Measurements from ENCODE around the gene NMS.
"Not testable (repeated sequence)": the region's sequence is repeated elsewhere in the genome, so short reads cannot be mapped to it uniquely, and the experiment has no call there.

The NMS gene

GRCh38 chr2:100456357-100456756 lies 13.9 kb upstream of the NMS start:
- H3K27ac Mint-ChIP-seq, H3K27me3 Mint-ChIP-seq, H3K4me3 Mint-ChIP-seq, H3K4me1 Mint-ChIP-seq, H3K36me3 Mint-ChIP-seq, ATAC-seq: not testable (repeated sequence)
- H3K9me3 Mint-ChIP-seq: peaks cover 12% of the 10 kb centered on the region

GRCh38 chr2:100460904-100461530 lies 9.3 kb upstream of the NMS start:
- Mint-ChIP-seq H3K9me3 (peaks cover 14% of the 10 kb centered on the region), H3K36me3 (no peaks in the 10 kb centered on the region), H3K27me3 (peaks cover 9% of the 10 kb centered on the region), H3K4me1 (no peaks in the 10 kb centered on the region), H3K4me3 (no peak overlapping the region), H3K27ac (no peak overlapping the region)
- ATAC-seq: no peak

- Mint-ChIP-seq H3K36me3 (no peaks in the 10 kb centered on the region), H3K9me3 (no peaks in the 10 kb centered on the region), H3K4me3 (no peak overlapping the region), H3K27ac (no peak overlapping the region), H3K4me1 (no peaks in the 10 kb centered on the region), H3K27me3 (peaks cover 67% of the 10 kb centered on the region)
- ATAC-seq: no peak
These were observed 724 bp downstream of the NMS start for GRCh38 chr2:100470898-100471514.

GRCh38 chr2:100476606-100477005 lies 6.3 kb downstream of the NMS start:
- Mint-ChIP-seq H3K36me3 (no peaks in the 10 kb centered on the region), H3K4me1 (no peaks in the 10 kb centered on the region), H3K9me3 (no peaks in the 10 kb centered on the region)

GRCh38 chr2:100482741-100483140 lies 12.5 kb downstream of the NMS start:
- Mint-ChIP-seq H3K4me3 (no peak overlapping the region), H3K27me3 (peaks cover 39% of the 10 kb centered on the region), H3K36me3 (no peaks in the 10 kb centered on the region), H3K4me1 (no peaks in the 10 kb centered on the region), H3K9me3 (no peaks in the 10 kb centered on the region), H3K27ac (no peak overlapping the region)
- ATAC-seq: no peak

More at GRCh38 chr2:100476606-100477005, 6.3 kb downstream of the NMS start:
- no peak overlapping the region for H3K4me3 Mint-ChIP-seq
- no peak for ATAC-seq
- H3K27ac Mint-ChIP-seq: no peak overlapping the region
- H3K27me3 Mint-ChIP-seq: peaks cover 56% of the 10 kb centered on the region

- Mint-ChIP-seq H3K27me3 (peaks cover 28% of the 10 kb centered on the region), H3K9me3 (no peaks in the 10 kb centered on the region), H3K4me3 (no peak overlapping the region), H3K27ac (no peak overlapping the region), H3K4me1 (no peaks in the 10 kb centered on the region), H3K36me3 (no peaks in the 10 kb centered on the region)
- no peak for ATAC-seq
These were observed 13.6 kb downstream of the NMS start for GRCh38 chr2:100483895-100484294.

GRCh38 chr2:100484390-100484789 lies 14.1 kb downstream of the NMS start:
- Mint-ChIP-seq H3K36me3 (no peaks in the 10 kb centered on the region), H3K4me3 (no peak overlapping the region), H3K27me3 (peaks cover 27% of the 10 kb centered on the region), H3K27ac (no peak overlapping the region), H3K4me1 (no peaks in the 10 kb centered on the region), H3K9me3 (no peaks in the 10 kb centered on the region)
- ATAC-seq: no peak

GRCh38 chr2:100485396-100485795 lies 15.1 kb downstream of the NMS start:
- no peaks in the 10 kb centered on the region for H3K9me3 Mint-ChIP-seq
- no peaks in the 10 kb centered on the region for H3K36me3 Mint-ChIP-seq
- no peak for ATAC-seq
- no peak overlapping the region for H3K4me3 Mint-ChIP-seq
- H3K27me3 Mint-ChIP-seq: peaks cover 27% of the 10 kb centered on the region
- H3K4me1 Mint-ChIP-seq: no peaks in the 10 kb centered on the region
- no peak overlapping the region for H3K27ac Mint-ChIP-seq

GRCh38 chr2:100494712-100495111 lies 24.4 kb downstream of the NMS start:
- ATAC-seq: no peak
- Mint-ChIP-seq H3K4me1 (no peaks in the 10 kb centered on the region), H3K27ac (no peak overlapping the region), H3K27me3 (peaks cover 30% of the 10 kb centered on the region), H3K4me3 (no peak overlapping the region), H3K36me3 (no peaks in the 10 kb centered on the region), H3K9me3 (peaks cover 4% of the 10 kb centered on the region)

- peaks cover 35% of the 10 kb centered on the region for H3K27me3 Mint-ChIP-seq
- H3K4me3 Mint-ChIP-seq: no peak overlapping the region
- peaks cover 35% of the 10 kb centered on the region for H3K9me3 Mint-ChIP-seq
These were observed 32.5 kb downstream of the NMS start for GRCh38 chr2:100502782-100503181.

GRCh38 chr2:100504542-100504941 lies 34.3 kb downstream of the NMS start:
- ATAC-seq: no peak
- peaks cover 35% of the 10 kb centered on the region for H3K27me3 Mint-ChIP-seq
- peaks cover 15% of the 10 kb centered on the region for H3K36me3 Mint-ChIP-seq
- no peak overlapping the region for H3K27ac Mint-ChIP-seq
- H3K4me1 Mint-ChIP-seq: no peaks in the 10 kb centered on the region
- peaks cover 33% of the 10 kb centered on the region for H3K9me3 Mint-ChIP-seq
- H3K4me3 Mint-ChIP-seq: no peak overlapping the region

More at GRCh38 chr2:100502782-100503181, 32.5 kb downstream of the NMS start:
- no peak for ATAC-seq
- H3K4me1 Mint-ChIP-seq: no peaks in the 10 kb centered on the region
- peaks cover 15% of the 10 kb centered on the region for H3K36me3 Mint-ChIP-seq
- H3K27ac Mint-ChIP-seq: no peak overlapping the region

GRCh38 chr2:100509066-100509465 lies 38.8 kb downstream of the NMS start:
- Mint-ChIP-seq H3K36me3 (no peaks in the 10 kb centered on the region), H3K9me3 (peaks cover 14% of the 10 kb centered on the region), H3K27me3 (peaks cover under 1% of the 10 kb centered on the region)

GRCh38 chr2:100513650-100514049 lies 43.4 kb downstream of the NMS start:
- Mint-ChIP-seq H3K4me1 (peaks cover 12% of the 10 kb centered on the region), H3K36me3 (no peaks in the 10 kb centered on the region), H3K9me3 (no peaks in the 10 kb centered on the region), H3K4me3 (no peak overlapping the region), H3K27me3 (peaks cover 10% of the 10 kb centered on the region), H3K27ac (peak overlapping the region; percentile 72)
- peak; percentile 70 for ATAC-seq

More at GRCh38 chr2:100509066-100509465, 38.8 kb downstream of the NMS start:
- no peak for ATAC-seq
- H3K4me3 Mint-ChIP-seq: no peak overlapping the region
- H3K27ac Mint-ChIP-seq: no peak overlapping the region
- peaks cover 12% of the 10 kb centered on the region for H3K4me1 Mint-ChIP-seq

- no peak overlapping the region for H3K27ac Mint-ChIP-seq
- no peaks in the 10 kb centered on the region for H3K36me3 Mint-ChIP-seq
- peaks cover 12% of the 10 kb centered on the region for H3K4me1 Mint-ChIP-seq
- peaks cover 21% of the 10 kb centered on the region for H3K27me3 Mint-ChIP-seq
- H3K9me3 Mint-ChIP-seq: no peaks in the 10 kb centered on the region
- H3K4me3 Mint-ChIP-seq: no peak overlapping the region
- ATAC-seq: no peak
These were observed 47.3 kb downstream of the NMS start for GRCh38 chr2:100517556-100517955.

- Mint-ChIP-seq H3K9me3 (no peaks in the 10 kb centered on the region), H3K36me3 (no peaks in the 10 kb centered on the region), H3K27ac (no peak overlapping the region), H3K4me1 (peaks cover 2% of the 10 kb centered on the region), H3K4me3 (no peak overlapping the region), H3K27me3 (peaks cover 21% of the 10 kb centered on the region)
- no peak for ATAC-seq
These were observed 48.5 kb downstream of the NMS start for GRCh38 chr2:100518801-100519200.

- peaks cover 21% of the 10 kb centered on the region for H3K27me3 Mint-ChIP-seq
- ATAC-seq: no peak
- H3K36me3 Mint-ChIP-seq: no peaks in the 10 kb centered on the region
- H3K4me3 Mint-ChIP-seq: no peak overlapping the region
- no peaks in the 10 kb centered on the region for H3K4me1 Mint-ChIP-seq
- no peak overlapping the region for H3K27ac Mint-ChIP-seq
- no peaks in the 10 kb centered on the region for H3K9me3 Mint-ChIP-seq
These were observed 49.9 kb downstream of the NMS start for GRCh38 chr2:100520224-100520623.

Data from stimulated activated memory B cell treated with anti-CD40 and anti-IgM and Interleukin-4, amounts not matched to agents 10 μg/mL and 1 μg/mL and 100 μg/mL, for 72 hours (primary cell).